Measurements from ENCODE around the gene INPP5F. TPM values are rescaled to one million over a fixed set of nuclear protein-coding genes. Genes with fewer than 3 reads are reported as not detected.

Gene INPP5F
- total RNA-seq, 1 donor from 2014 or later = 47.4 TPM

DNA sequence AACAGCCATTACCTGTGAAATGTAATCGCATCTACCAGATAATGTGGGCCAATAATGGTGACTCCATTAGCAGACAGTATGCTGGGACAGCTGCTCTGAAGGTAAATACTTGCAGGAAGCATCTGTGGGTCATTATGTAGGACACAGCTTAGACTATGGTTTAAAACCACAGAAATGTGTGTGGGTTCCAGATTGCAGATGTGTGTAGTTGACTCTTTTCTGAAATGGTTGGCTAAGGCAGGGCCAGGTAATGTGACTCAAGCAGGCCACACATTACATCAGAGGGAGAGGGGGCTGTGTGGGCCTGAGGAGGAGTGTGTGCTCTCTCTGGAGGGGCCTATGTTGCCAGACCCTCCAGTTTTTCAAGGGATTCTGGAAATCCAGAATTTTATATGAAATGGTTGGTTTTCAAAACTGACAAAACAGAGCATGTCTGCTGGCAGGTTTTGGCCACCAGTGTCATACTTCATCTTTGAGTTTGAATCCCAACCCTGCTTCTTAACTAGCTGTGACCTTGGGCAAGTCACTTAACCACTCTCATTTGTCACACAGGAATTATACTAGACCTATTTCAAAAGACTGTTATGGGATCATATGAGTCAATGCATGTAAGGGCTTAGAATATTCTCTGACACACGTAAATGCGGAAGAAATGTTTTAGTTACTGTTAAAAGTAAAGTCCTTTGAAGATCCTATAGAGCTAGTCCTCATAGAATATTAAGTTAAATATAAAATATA lies 82.3 kb downstream of the INPP5F start:
- Mint-ChIP-seq H3K36me3 (peaks cover 5% of the 10 kb centered on the region), H3K4me1 (ENCODE audit: unreplicated experiment) (peaks cover 11% of the 10 kb centered on the region), H3K4me3 (no peak overlapping the region), H3K27ac (no peak overlapping the region), H3K27me3 (no peaks in the 10 kb centered on the region), H3K9me3 (no peaks in the 10 kb centered on the region)
- TF ChIP-seq, protein P1, sequence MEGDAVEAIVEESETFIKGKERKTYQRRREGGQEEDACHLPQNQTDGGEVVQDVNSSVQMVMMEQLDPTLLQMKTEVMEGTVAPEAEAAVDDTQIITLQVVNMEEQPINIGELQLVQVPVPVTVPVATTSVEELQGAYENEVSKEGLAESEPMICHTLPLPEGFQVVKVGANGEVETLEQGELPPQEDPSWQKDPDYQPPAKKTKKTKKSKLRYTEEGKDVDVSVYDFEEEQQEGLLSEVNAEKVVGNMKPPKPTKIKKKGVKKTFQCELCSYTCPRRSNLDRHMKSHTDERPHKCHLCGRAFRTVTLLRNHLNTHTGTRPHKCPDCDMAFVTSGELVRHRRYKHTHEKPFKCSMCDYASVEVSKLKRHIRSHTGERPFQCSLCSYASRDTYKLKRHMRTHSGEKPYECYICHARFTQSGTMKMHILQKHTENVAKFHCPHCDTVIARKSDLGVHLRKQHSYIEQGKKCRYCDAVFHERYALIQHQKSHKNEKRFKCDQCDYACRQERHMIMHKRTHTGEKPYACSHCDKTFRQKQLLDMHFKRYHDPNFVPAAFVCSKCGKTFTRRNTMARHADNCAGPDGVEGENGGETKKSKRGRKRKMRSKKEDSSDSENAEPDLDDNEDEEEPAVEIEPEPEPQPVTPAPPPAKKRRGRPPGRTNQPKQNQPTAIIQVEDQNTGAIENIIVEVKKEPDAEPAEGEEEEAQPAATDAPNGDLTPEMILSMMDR (conservative IDR thresholded peaks at IDR 0.05) = no peak
- DNase-seq (ENCODE audit: extremely low spot score, unreplicated experiment) = no peak

GRCh38 chr10:119811122-119811521 lies 85.3 kb downstream of the INPP5F start:
- peaks cover 5% of the 10 kb centered on the region for H3K36me3 Mint-ChIP-seq
- no peak overlapping the region for H3K4me3 Mint-ChIP-seq
- H3K27me3 Mint-ChIP-seq = no peaks in the 10 kb centered on the region
- H3K9me3 Mint-ChIP-seq = no peaks in the 10 kb centered on the region
- TF ChIP-seq, protein P1 (conservative IDR thresholded peaks at IDR 0.05) = no peak
- H3K4me1 Mint-ChIP-seq (ENCODE audit: unreplicated experiment) = peaks cover 4% of the 10 kb centered on the region
- no peak overlapping the region for H3K27ac Mint-ChIP-seq
- DNase-seq (ENCODE audit: extremely low spot score, unreplicated experiment) = no peak

DNA sequence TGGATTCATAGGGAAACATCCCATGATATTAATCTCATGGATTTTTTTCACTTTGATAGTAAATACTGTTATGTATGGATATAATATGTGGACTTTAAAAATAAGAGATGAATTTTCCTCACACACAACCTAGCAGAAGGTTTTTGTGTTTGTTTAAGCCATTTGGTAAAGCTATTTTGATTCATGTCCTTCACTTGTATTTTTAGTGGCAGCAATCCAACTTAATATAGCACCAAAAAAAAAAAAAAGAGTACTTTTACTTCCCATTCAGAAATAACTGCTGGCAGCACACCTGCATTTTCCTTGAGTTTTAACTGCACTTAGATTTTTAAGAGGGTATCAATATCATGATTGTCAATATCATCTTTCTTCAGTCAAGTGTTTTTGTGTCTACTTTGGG lies 86.8 kb downstream of the INPP5F start:
- Mint-ChIP-seq H3K27ac (no peak overlapping the region), H3K4me1 (ENCODE audit: unreplicated experiment) (peaks cover 4% of the 10 kb centered on the region), H3K9me3 (no peaks in the 10 kb centered on the region), H3K4me3 (no peak overlapping the region), H3K36me3 (peaks cover 5% of the 10 kb centered on the region), H3K27me3 (no peaks in the 10 kb centered on the region)
- DNase-seq (ENCODE audit: extremely low spot score, unreplicated experiment) = no peak
- TF ChIP-seq, protein P1 (conservative IDR thresholded peaks at IDR 0.05) = no peak

- Mint-ChIP-seq H3K9me3 (no peaks in the 10 kb centered on the region), H3K36me3 (peaks cover 5% of the 10 kb centered on the region), H3K4me3 (no peak overlapping the region), H3K4me1 (ENCODE audit: unreplicated experiment) (peaks cover 6% of the 10 kb centered on the region), H3K27me3 (no peaks in the 10 kb centered on the region), H3K27ac (no peak overlapping the region)
- TF ChIP-seq, protein P1 (conservative IDR thresholded peaks at IDR 0.05) = no peak
- no peak for DNase-seq (ENCODE audit: extremely low spot score, unreplicated experiment)
These were observed 89.8 kb downstream of the INPP5F start for GRCh38 chr10:119815671-119816070.

GRCh38 chr10:119817991-119818888 lies 92.4 kb downstream of the INPP5F start:
- H3K36me3 Mint-ChIP-seq = peaks cover 5% of the 10 kb centered on the region
- peak overlapping the region; percentile 88 for H3K27ac Mint-ChIP-seq
- peak; percentile 94 for DNase-seq (ENCODE audit: extremely low spot score, unreplicated experiment)
- TF ChIP-seq, protein P1 (conservative IDR thresholded peaks at IDR 0.05) = peak; percentile 66
- H3K9me3 Mint-ChIP-seq = no peaks in the 10 kb centered on the region
- no peaks in the 10 kb centered on the region for H3K27me3 Mint-ChIP-seq
- peaks cover 6% of the 10 kb centered on the region for H3K4me1 Mint-ChIP-seq (ENCODE audit: unreplicated experiment)
- H3K4me3 Mint-ChIP-seq = peak overlapping the region; percentile 95

All from type B pancreatic cell (in vitro differentiated cells).